SK-N-SH (cell line): ENCODE measurements around the gene SCGN. TPM values are rescaled to one million over a fixed set of nuclear protein-coding genes. Genes with fewer than 3 reads are reported as not detected.
"Not testable (repeated sequence)": the region's sequence is repeated elsewhere in the genome, so short reads cannot be mapped to it uniquely, and the experiment has no call there.

Source experiments
- CTCF ChIA-PET: fragments of 300-600, 350-600 bp; formaldehyde crosslinking; extraction: SDS; loops from one replicate; lab custom pipeline; 2021; lab: Yijun Ruan, JAX
- POLR2A ChIA-PET: fragments of 350-600 bp; sonication (Branson Sonifier 250); formaldehyde crosslinking; extraction: SDS; loops from one replicate; lab custom pipeline; 2020; ENCODE audit warnings: antibody characterized with exemption, inconsistent platforms; lab: Yijun Ruan, JAX
- DNase-seq: peaks from one replicate; pipeline ENCODE4 v3.0.0; 2012
- H2AFZ ChIP-seq: fragments of 200-600 bp; sonication (generic); 2 replicates; pipeline ENCODE4 v1.8.1; 2016; ENCODE audit warnings: antibody characterized with exemption, mild to moderate bottlenecking, low read depth
- H3F3A ChIP-seq: fragments of 200-600 bp; sonication (generic); replicated peaks from 2 replicates; pipeline ENCODE3; 2016; ENCODE audit warnings: antibody characterized with exemption, mild to moderate bottlenecking; ENCODE audit not compliant: insufficient read depth
- H3K27ac ChIP-seq, 2 experiments: fragments of 200-500 bp in 1 of 2; fragments of 200-600 bp in 1 of 2; sonication (Bioruptor generic) in 1 of 2; sonication (generic), shearing (Covaris generic) in 1 of 2; 2 replicates each; pipeline versions ENCODE4 v1.5.1 to v1.6.1; 2014 to 2016; ENCODE audit warnings: low read depth in 2 of 2, inconsistent platforms in 1 of 2, low read length in 1 of 2, mild to moderate bottlenecking in 1 of 2, mixed read lengths in 1 of 2
- H3K27me3 ChIP-seq: fragments of 200-600 bp; sonication (generic), shearing (Covaris generic); 2 replicates; pipeline ENCODE4 v1.6.1; 2016; ENCODE audit warnings: mixed run types; ENCODE audit not compliant: insufficient read depth
- H3K36me3 ChIP-seq, 2 experiments: fragments of 200-500 bp in 1 of 2; fragments of 200-600 bp in 1 of 2; sonication (Bioruptor generic) in 1 of 2; sonication (generic) in 1 of 2; replicated peaks in 1 of 2; 2 replicates each; pipeline versions ENCODE3 to v1.5.1; 2014 to 2016; ENCODE audit warnings: low read length in 1 of 2, mild to moderate bottlenecking in 1 of 2; ENCODE audit not compliant: insufficient read depth in 2 of 2, control insufficient read depth in 1 of 2
- H3K4me1 ChIP-seq, 2 experiments: fragments of 200-500 bp in 1 of 2; fragments of 200-600 bp in 1 of 2; sonication (Bioruptor generic) in 1 of 2; sonication (generic), shearing (Covaris generic) in 1 of 2; 2 replicates each; pipeline versions ENCODE4 v1.5.1 to v1.6.1; 2014 to 2016; ENCODE audit warnings: low read depth in 1 of 2, low read length in 1 of 2, mixed run types in 1 of 2; ENCODE audit not compliant: insufficient read depth in 2 of 2, control insufficient read depth in 1 of 2
- H3K4me2 ChIP-seq: fragments of 200-600 bp; sonication (generic), shearing (Covaris generic); 2 replicates; pipeline ENCODE4 v1.6.1; 2017; ENCODE audit warnings: mixed run types
- H3K4me3 ChIP-seq, 2 experiments: fragments of 200-500 bp in 1 of 2; fragments of 200-600 bp in 1 of 2; sonication (Bioruptor generic) in 1 of 2; sonication (generic), shearing (Covaris generic) in 1 of 2; 2 replicates each; pipeline versions ENCODE4 v1.5.1 to v1.8.1; 2014 to 2016; ENCODE audit warnings: low read depth in 2 of 2, inconsistent platforms in 1 of 2, low read length in 1 of 2, mild to moderate bottlenecking in 1 of 2, mixed read lengths in 1 of 2, moderate library complexity in 1 of 2
- H3K79me2 ChIP-seq: fragments of 200-600 bp; sonication (generic); 2 replicates; pipeline ENCODE4 v1.8.1; 2017; ENCODE audit warnings: mild to moderate bottlenecking; ENCODE audit not compliant: insufficient read depth
- H3K9ac ChIP-seq: fragments of 200-600 bp; sonication (generic); 2 replicates; pipeline ENCODE4 v1.6.1; 2017; ENCODE audit warnings: mixed run types
- H3K9me2 ChIP-seq: fragments of 200-600 bp; sonication (generic); 2 replicates; pipeline ENCODE4 v1.6.1; 2017; ENCODE audit warnings: mixed run types
- H3K9me3 ChIP-seq: fragments of 200-600 bp; sonication (generic); 2 replicates; pipeline ENCODE4 v1.6.1; 2017; ENCODE audit warnings: mixed run types, mild to moderate bottlenecking, moderate library complexity
- H4K20me1 ChIP-seq: fragments of 200-600 bp; sonication (generic); 2 replicates; pipeline ENCODE4 v1.6.1; 2017; ENCODE audit warnings: mild to moderate bottlenecking, mixed run types; ENCODE audit not compliant: insufficient read depth
- ELF1 ChIP-seq: IDR thresholded peaks from 2 replicates; pipeline ENCODE4 v1.4.0; 2012
- FOSL2 ChIP-seq: IDR thresholded peaks from 2 replicates; pipeline ENCODE4 v1.4.0; 2012; ENCODE audit warnings: low read depth, mild to moderate bottlenecking, moderate library complexity, borderline replicate concordance
- FOXJ3 ChIP-seq: sonication (generic); formaldehyde crosslinking; IDR thresholded peaks from 2 replicates; pipeline ENCODE4 v1.5.1; 2020; ENCODE audit warnings: mild to moderate bottlenecking, missing genetic modification reagents
- FOXM1 ChIP-seq: IDR thresholded peaks from 2 replicates; pipeline ENCODE4 v1.4.0; 2012; ENCODE audit warnings: low read depth, mild to moderate bottlenecking
- GABPA ChIP-seq: IDR thresholded peaks from 2 replicates; pipeline ENCODE4 v1.4.0; 2012; ENCODE audit warnings: low read depth, mild to moderate bottlenecking
- GATA2 ChIP-seq: sonication (generic); formaldehyde crosslinking; IDR thresholded peaks from 2 replicates; pipeline ENCODE4 v1.5.0; 2020; ENCODE audit warnings: mild to moderate bottlenecking, missing genetic modification reagents
- MXI1 ChIP-seq: IDR thresholded peaks from 2 replicates; pipeline ENCODE4 v1.6.1; 2012; ENCODE audit warnings: mild to moderate bottlenecking, low read depth, low read length, improper control_type of control experiment
- RAD21 ChIP-seq: IDR thresholded peaks from 2 replicates; pipeline ENCODE4 v1.6.1; 2012; ENCODE audit warnings: mild to moderate bottlenecking, low read length
- RFX5 ChIP-seq: IDR thresholded peaks from 2 replicates; pipeline ENCODE4 v1.6.1; 2012; ENCODE audit warnings: mild to moderate bottlenecking, improper control_type of control experiment, low read length
- RXRA ChIP-seq: IDR thresholded peaks from 2 replicates; pipeline ENCODE4 v1.4.0; 2012; ENCODE audit warnings: low read depth, mild to moderate bottlenecking, borderline replicate concordance
- TEAD4 ChIP-seq: IDR thresholded peaks from 2 replicates; pipeline ENCODE4 v1.4.0; 2012; ENCODE audit warnings: mild to moderate bottlenecking, borderline replicate concordance; ENCODE audit not compliant: insufficient read depth
- YY1 ChIP-seq: IDR thresholded peaks from 2 replicates; pipeline ENCODE4 v1.4.0; 2012; ENCODE audit warnings: low read depth, mild to moderate bottlenecking
- WGBS: methylation state at CpG from one replicate; pipeline ENCODE4 v1.1.6; 2017; ENCODE audit warnings: low lambda C conversion rate; 5-methylcytosine and 5-hydroxymethylcytosine counted together
- polyA plus RNA-seq, 3 experiments: library from polyadenylated mRNA; depleted of rRNA; stranded (reverse); fragments of >200 nt; gene quantifications; 2 replicates each; pipeline ENCODE4 v1.2.3, GENCODE V29; 2012
- TF ChIP-seq, protein P1 (sequence below): fragments of 150-350 bp; IDR thresholded peaks from 2 replicates; pipeline ENCODE4 v1.6.1; 2017; ENCODE audit warnings: antibody characterized with exemption, low read length, low read depth, borderline replicate concordance
- TF ChIP-seq, protein P2 (sequence below): fragments of 150-350 bp; IDR thresholded peaks from 2 replicates; pipeline ENCODE4 v1.6.1; 2016; ENCODE audit warnings: mild to moderate bottlenecking, low read depth, low read length
- TF ChIP-seq, protein P3 (sequence below): fragments of 200-600 bp; sonication (generic); IDR thresholded peaks from 2 replicates; pipeline ENCODE4 v1.6.1; 2017; ENCODE audit warnings: antibody characterized with exemption, mild to moderate bottlenecking, moderate library complexity
- TF ChIP-seq, protein P4 (sequence below): IDR thresholded peaks from 2 replicates; pipeline ENCODE4 v1.4.0; 2012; ENCODE audit warnings: low read depth
- TF ChIP-seq, protein P5 (sequence below): IDR thresholded peaks from 2 replicates; pipeline ENCODE4; 2012
- TF ChIP-seq, protein P6 (sequence below): IDR thresholded peaks from 2 replicates; pipeline ENCODE4 v1.6.1; 2012; ENCODE audit warnings: mild to moderate bottlenecking, low read depth, low read length, moderate library complexity

Gene SCGN
- polyA plus RNA-seq, 1 of the 3 experiments (the other 2 are of a cell fraction) = not detected

DNA sequence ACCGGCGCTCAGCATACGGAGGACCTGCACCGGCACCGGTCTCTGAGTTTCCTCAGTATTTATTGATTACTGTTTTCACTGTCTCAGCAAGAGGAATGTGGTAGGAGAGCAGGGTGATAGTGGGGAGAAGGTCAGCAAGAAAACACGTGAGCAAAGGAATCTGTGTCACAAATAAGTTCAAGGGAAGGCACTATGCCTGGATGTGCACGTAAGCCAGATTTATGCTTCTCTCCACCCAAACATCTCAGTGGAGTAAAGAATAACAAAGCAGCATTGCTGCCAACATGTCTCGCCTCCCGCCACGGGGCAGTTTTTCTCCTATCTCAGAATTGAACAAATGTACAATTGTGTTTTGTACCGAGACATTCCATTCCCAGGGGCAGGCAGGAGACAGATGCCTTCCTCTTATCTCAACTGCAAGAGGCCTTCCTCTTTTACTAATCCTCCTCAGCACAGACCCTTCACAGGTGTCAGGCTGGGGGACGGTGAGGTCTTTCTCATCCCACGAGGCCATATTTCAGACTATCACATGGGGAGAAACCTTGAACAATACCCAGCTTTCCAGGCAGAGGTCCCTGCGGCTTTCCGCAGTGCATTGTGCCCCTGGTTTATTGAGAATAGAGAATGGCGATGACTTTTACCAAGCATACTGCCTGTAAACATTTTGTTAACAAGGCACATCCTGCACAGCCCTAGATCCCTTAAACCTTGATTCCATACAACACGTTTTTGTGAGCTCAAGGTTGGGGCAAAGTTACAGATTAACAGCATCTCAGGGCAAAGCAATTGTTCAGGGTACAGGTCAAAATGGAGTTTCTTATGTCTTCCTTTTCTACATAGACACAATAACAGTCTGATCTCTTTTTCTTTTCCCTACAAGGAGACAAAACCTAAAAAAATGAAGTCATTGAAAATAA, 96.8 kb downstream of the SCGN start:
- H3K9ac ChIP-seq, H3K4me1 ChIP-seq, H4K20me1 ChIP-seq, H3K9me2 ChIP-seq, H2AFZ ChIP-seq, H3K27ac ChIP-seq, POLR2A ChIA-PET, CTCF ChIA-PET, H3K27me3 ChIP-seq, H3K4me2 ChIP-seq, DNase-seq, H3K4me3 ChIP-seq, H3K36me3 ChIP-seq, H3K9me3 ChIP-seq, H3F3A ChIP-seq, H3K79me2 ChIP-seq: not testable (repeated sequence)
- 67% methylated on average over 17 of the region's 17 CpGs for WGBS

DNA sequence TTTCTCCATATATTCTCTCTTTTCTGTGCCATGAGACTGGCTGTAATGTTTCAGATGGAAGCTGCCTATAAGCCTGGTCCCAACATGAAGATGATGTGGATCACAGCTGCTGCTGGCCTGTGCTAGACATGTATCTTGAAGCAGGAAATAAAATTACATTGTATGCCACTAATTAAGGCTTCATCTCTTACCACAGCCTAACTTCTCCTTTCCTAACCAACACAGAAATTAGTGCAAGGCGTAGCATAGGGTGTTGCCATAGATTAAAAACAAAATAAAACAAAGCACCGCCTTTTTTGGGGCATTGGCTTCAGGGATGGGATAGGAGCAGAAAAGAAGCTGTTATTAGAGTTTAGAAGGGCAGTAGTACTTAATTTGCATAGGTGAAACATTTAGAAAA, 97.8 kb downstream of the SCGN start:
- H3K9me2 ChIP-seq = no peaks in the 10 kb centered on the region
- H3K4me3 ChIP-seq = no peak overlapping the region
- 34% methylated on average over 2 of the region's 2 CpGs for WGBS
- H4K20me1 ChIP-seq = no peaks in the 10 kb centered on the region
- ChIA-PET POLR2A (no interaction called here), CTCF (interaction anchor here (1.0 to 1.3 kb wide), 3 partner anchors 10 to 254 kb away, joined by 3 read pairs; no protein-coding TSS in a partner anchor)
- no peak overlapping the region for H3K27ac ChIP-seq
- no peak overlapping the region for H3K9ac ChIP-seq
- H2AFZ ChIP-seq = no peak overlapping the region
- H3K27me3 ChIP-seq = no peaks in the 10 kb centered on the region; the same call in 1 of the 2 replicates
- no peaks in the 10 kb centered on the region for H3K9me3 ChIP-seq
- no peaks in the 10 kb centered on the region for H3K4me1 ChIP-seq
- H3K36me3 ChIP-seq = no peaks in the 10 kb centered on the region
- H3K4me2 ChIP-seq = no peak overlapping the region
- no peaks in the 10 kb centered on the region for H3F3A ChIP-seq
- TF ChIP-seq RFX5 (no peak), GATA2 (CRISPR knock-in tag) (no peak), MXI1 (no peak), RXRA (no peak), YY1 (no peak), FOSL2 (no peak), ELF1 (no peak), FOXJ3 (no peak), TEAD4 (no peak), RAD21 (no peak), GABPA (no peak), FOXM1 (no peak)
- TF ChIP-seq, protein P1, sequence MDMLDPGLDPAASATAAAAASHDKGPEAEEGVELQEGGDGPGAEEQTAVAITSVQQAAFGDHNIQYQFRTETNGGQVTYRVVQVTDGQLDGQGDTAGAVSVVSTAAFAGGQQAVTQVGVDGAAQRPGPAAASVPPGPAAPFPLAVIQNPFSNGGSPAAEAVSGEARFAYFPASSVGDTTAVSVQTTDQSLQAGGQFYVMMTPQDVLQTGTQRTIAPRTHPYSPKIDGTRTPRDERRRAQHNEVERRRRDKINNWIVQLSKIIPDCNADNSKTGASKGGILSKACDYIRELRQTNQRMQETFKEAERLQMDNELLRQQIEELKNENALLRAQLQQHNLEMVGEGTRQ = no peak
- TF ChIP-seq, protein P2, sequence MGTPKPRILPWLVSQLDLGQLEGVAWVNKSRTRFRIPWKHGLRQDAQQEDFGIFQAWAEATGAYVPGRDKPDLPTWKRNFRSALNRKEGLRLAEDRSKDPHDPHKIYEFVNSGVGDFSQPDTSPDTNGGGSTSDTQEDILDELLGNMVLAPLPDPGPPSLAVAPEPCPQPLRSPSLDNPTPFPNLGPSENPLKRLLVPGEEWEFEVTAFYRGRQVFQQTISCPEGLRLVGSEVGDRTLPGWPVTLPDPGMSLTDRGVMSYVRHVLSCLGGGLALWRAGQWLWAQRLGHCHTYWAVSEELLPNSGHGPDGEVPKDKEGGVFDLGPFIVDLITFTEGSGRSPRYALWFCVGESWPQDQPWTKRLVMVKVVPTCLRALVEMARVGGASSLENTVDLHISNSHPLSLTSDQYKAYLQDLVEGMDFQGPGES = no peak
- TF ChIP-seq, protein P3, sequence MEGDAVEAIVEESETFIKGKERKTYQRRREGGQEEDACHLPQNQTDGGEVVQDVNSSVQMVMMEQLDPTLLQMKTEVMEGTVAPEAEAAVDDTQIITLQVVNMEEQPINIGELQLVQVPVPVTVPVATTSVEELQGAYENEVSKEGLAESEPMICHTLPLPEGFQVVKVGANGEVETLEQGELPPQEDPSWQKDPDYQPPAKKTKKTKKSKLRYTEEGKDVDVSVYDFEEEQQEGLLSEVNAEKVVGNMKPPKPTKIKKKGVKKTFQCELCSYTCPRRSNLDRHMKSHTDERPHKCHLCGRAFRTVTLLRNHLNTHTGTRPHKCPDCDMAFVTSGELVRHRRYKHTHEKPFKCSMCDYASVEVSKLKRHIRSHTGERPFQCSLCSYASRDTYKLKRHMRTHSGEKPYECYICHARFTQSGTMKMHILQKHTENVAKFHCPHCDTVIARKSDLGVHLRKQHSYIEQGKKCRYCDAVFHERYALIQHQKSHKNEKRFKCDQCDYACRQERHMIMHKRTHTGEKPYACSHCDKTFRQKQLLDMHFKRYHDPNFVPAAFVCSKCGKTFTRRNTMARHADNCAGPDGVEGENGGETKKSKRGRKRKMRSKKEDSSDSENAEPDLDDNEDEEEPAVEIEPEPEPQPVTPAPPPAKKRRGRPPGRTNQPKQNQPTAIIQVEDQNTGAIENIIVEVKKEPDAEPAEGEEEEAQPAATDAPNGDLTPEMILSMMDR = no peak
- TF ChIP-seq, protein P4, sequence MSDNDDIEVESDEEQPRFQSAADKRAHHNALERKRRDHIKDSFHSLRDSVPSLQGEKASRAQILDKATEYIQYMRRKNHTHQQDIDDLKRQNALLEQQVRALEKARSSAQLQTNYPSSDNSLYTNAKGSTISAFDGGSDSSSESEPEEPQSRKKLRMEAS = no peak
- TF ChIP-seq, protein P5, sequence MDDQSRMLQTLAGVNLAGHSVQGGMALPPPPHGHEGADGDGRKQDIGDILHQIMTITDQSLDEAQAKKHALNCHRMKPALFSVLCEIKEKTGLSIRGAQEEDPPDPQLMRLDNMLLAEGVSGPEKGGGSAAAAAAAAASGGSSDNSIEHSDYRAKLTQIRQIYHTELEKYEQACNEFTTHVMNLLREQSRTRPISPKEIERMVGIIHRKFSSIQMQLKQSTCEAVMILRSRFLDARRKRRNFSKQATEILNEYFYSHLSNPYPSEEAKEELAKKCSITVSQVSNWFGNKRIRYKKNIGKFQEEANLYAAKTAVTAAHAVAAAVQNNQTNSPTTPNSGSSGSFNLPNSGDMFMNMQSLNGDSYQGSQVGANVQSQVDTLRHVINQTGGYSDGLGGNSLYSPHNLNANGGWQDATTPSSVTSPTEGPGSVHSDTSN = no peak
- TF ChIP-seq, protein P6, sequence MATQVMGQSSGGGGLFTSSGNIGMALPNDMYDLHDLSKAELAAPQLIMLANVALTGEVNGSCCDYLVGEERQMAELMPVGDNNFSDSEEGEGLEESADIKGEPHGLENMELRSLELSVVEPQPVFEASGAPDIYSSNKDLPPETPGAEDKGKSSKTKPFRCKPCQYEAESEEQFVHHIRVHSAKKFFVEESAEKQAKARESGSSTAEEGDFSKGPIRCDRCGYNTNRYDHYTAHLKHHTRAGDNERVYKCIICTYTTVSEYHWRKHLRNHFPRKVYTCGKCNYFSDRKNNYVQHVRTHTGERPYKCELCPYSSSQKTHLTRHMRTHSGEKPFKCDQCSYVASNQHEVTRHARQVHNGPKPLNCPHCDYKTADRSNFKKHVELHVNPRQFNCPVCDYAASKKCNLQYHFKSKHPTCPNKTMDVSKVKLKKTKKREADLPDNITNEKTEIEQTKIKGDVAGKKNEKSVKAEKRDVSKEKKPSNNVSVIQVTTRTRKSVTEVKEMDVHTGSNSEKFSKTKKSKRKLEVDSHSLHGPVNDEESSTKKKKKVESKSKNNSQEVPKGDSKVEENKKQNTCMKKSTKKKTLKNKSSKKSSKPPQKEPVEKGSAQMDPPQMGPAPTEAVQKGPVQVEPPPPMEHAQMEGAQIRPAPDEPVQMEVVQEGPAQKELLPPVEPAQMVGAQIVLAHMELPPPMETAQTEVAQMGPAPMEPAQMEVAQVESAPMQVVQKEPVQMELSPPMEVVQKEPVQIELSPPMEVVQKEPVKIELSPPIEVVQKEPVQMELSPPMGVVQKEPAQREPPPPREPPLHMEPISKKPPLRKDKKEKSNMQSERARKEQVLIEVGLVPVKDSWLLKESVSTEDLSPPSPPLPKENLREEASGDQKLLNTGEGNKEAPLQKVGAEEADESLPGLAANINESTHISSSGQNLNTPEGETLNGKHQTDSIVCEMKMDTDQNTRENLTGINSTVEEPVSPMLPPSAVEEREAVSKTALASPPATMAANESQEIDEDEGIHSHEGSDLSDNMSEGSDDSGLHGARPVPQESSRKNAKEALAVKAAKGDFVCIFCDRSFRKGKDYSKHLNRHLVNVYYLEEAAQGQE = no peak
- TF ChIP-seq, all 33 proteins: peak for 0
- no peaks in the 10 kb centered on the region for H3K79me2 ChIP-seq
- no peak for DNase-seq
